IMR-90 (cell line): ENCODE results near the gene CNOT2. TPM values are rescaled to one million over a fixed set of nuclear protein-coding genes. Genes with fewer than 3 reads are reported as not detected.

Experiments used
- ATAC-seq: fragments of 200-7000 bp; cut with Tn5 transposase; 2 replicates; pipeline ENCODE4 v1.9.1; 2020; ENCODE audit warnings: low read depth, mild to moderate bottlenecking, moderate library complexity
- BruUV-seq: library from RNA; stranded (reverse); fragments of 400-500 nt; replicated peaks from 2 replicates; lab custom pipeline; 2021; lab: Mats Ljungman, UMichigan
- CTCF ChIA-PET: fragments of 300-600 bp; formaldehyde crosslinking; extraction: SDS; loops from one replicate; lab custom pipeline; 2021; ENCODE audit warnings: antibody characterized with exemption; lab: Yijun Ruan, JAX
- POLR2A ChIA-PET: fragments of 300-600 bp; sonication (Branson Sonifier 250); formaldehyde crosslinking; loops from one replicate; lab custom pipeline; 2022; ENCODE audit warnings: antibody characterized with exemption; ENCODE audit not compliant: unreplicated experiment; lab: Charles Lee
- DNase-seq: peaks from one replicate; pipeline ENCODE4 v3.0.0; 2013
- H2AFZ ChIP-seq: replicated peaks from 2 replicates; pipeline ENCODE3; 2013; ENCODE audit warnings: low read length, mild to moderate bottlenecking; ENCODE audit not compliant: poor library complexity
- H2AK5ac ChIP-seq: 2 replicates; pipeline ENCODE4 v1.6.1; 2013; ENCODE audit warnings: low read depth, low read length, inconsistent platforms
- H2AK9ac ChIP-seq: replicated peaks from 2 replicates; pipeline ENCODE3; 2013; ENCODE audit warnings: mild to moderate bottlenecking, low read depth, low read length, moderate library complexity; ENCODE audit not compliant: poor library complexity
- H2BK120ac ChIP-seq: 2 replicates; pipeline ENCODE4 v1.6.1; 2013; ENCODE audit warnings: low read depth, low read length, inconsistent platforms
- H2BK15ac ChIP-seq: 3 replicates; pipeline ENCODE4 v1.6.1; 2013; ENCODE audit warnings: low read depth, low read length, inconsistent platforms
- H2BK20ac ChIP-seq: 2 replicates; pipeline ENCODE4 v1.6.1; 2013; ENCODE audit warnings: low read depth, mild to moderate bottlenecking, inconsistent platforms, low read length, moderate library complexity
- H2BK5ac ChIP-seq: 2 replicates; pipeline ENCODE4 v1.6.1; 2013; ENCODE audit warnings: mild to moderate bottlenecking, low read depth, low read length, inconsistent platforms; ENCODE audit not compliant: poor library complexity, severe bottlenecking
- H3K14ac ChIP-seq: replicated peaks from 2 replicates; pipeline ENCODE4 v1.6.1; 2013; ENCODE audit warnings: low read depth, low read length, inconsistent platforms
- H3K18ac ChIP-seq: 2 replicates; pipeline ENCODE4 v1.6.1; 2013; ENCODE audit warnings: low read depth, low read length, control low read depth
- H3K23ac ChIP-seq: 2 replicates; pipeline ENCODE4 v1.6.1; 2013; ENCODE audit warnings: low read depth, low read length, inconsistent platforms
- H3K27ac ChIP-seq: 2 replicates; pipeline ENCODE4 v1.5.1; 2013; ENCODE audit warnings: mild to moderate bottlenecking, control low read depth, low read length; ENCODE audit not compliant: insufficient read depth
- H3K27me3 ChIP-seq: 2 replicates; pipeline ENCODE4 v1.6.1; 2013; ENCODE audit warnings: low read length; ENCODE audit not compliant: control insufficient read depth, insufficient read depth
- H3K36me3 ChIP-seq: 2 replicates; pipeline ENCODE4 v1.6.1; 2013; ENCODE audit warnings: low read length, mixed read lengths; ENCODE audit not compliant: control insufficient read depth, insufficient read depth
- H3K4ac ChIP-seq: 2 replicates; pipeline ENCODE4 v1.6.1; 2013; ENCODE audit warnings: low read depth, low read length, inconsistent platforms
- H3K4me1 ChIP-seq: 2 replicates; pipeline ENCODE4 v1.6.1; 2013; ENCODE audit warnings: low read length, mixed read lengths; ENCODE audit not compliant: control insufficient read depth, insufficient read depth
- H3K4me2 ChIP-seq: 2 replicates; pipeline ENCODE4 v1.6.1; 2013; ENCODE audit warnings: low read depth, mild to moderate bottlenecking, control low read depth, low read length, moderate library complexity
- H3K4me3 ChIP-seq: 2 replicates; pipeline ENCODE4 v1.5.1; 2013; ENCODE audit warnings: low read depth, mild to moderate bottlenecking, control low read depth, low read length, moderate library complexity; ENCODE audit not compliant: insufficient read depth
- H3K56ac ChIP-seq: 2 replicates; pipeline ENCODE4 v1.6.1; 2013; ENCODE audit warnings: low read length, inconsistent platforms; ENCODE audit not compliant: insufficient read depth; ENCODE audit errors: extremely low read depth
- H3K79me1 ChIP-seq, 2 experiments: 2 replicates each; pipeline ENCODE4 v1.6.1; 2013; ENCODE audit warnings: low read length in 2 of 2, inconsistent platforms in 1 of 2, low read depth in 1 of 2
- H3K9ac ChIP-seq: 2 replicates; pipeline ENCODE4 v1.6.1; 2013; ENCODE audit warnings: low read depth, low read length, control low read depth
- H3K9me1 ChIP-seq: 2 replicates; pipeline ENCODE4 v1.6.1; 2013; ENCODE audit warnings: low read length, inconsistent platforms; ENCODE audit not compliant: insufficient read depth
- H3K9me3 ChIP-seq: 2 replicates; pipeline ENCODE4 v1.6.1; 2013; ENCODE audit warnings: low read length; ENCODE audit not compliant: control insufficient read depth, insufficient read depth
- H4K20me1 ChIP-seq: 2 replicates; pipeline ENCODE4 v1.6.1; 2013; ENCODE audit warnings: low read length, inconsistent platforms; ENCODE audit not compliant: insufficient read depth
- H4K5ac ChIP-seq: 2 replicates; pipeline ENCODE4 v1.6.1; 2013; ENCODE audit warnings: mild to moderate bottlenecking, low read depth, low read length, control low read depth
- H4K8ac ChIP-seq, 2 experiments: 2 replicates each; pipeline ENCODE4 v1.6.1; 2013; ENCODE audit warnings: low read depth in 2 of 2, low read length in 2 of 2, control low read depth in 1 of 2, inconsistent platforms in 1 of 2
- H4K91ac ChIP-seq: 2 replicates; pipeline ENCODE4 v1.6.1; 2013; ENCODE audit warnings: low read depth, low read length, inconsistent platforms; ENCODE audit not compliant: insufficient read depth
- BHLHE40 ChIP-seq: fragments of 150-350 bp; IDR thresholded peaks from 2 replicates; pipeline ENCODE4 v1.6.1; 2016; ENCODE audit warnings: mild to moderate bottlenecking, low read depth, low read length
- CEBPB ChIP-seq: IDR thresholded peaks from 2 replicates; pipeline ENCODE4 v1.6.1; 2012; ENCODE audit warnings: low read depth, low read length, improper control_type of control experiment
- CHD1 ChIP-seq: IDR thresholded peaks from 2 replicates; pipeline ENCODE4 v1.6.1; 2012; ENCODE audit warnings: low read depth, low read length, improper control_type of control experiment
- CTCF ChIP-seq: conservative IDR thresholded peaks from 2 replicates; pipeline ENCODE4 v1.5.1; 2012; ENCODE audit warnings: mild to moderate bottlenecking, low read depth, low read length, improper control_type of control experiment
- ELK1 ChIP-seq: fragments of 150-350 bp; IDR thresholded peaks from 2 replicates; pipeline ENCODE4 v1.6.1; 2016; ENCODE audit warnings: low read depth, mild to moderate bottlenecking, low read length, moderate library complexity, borderline replicate concordance
- MAFK ChIP-seq: IDR thresholded peaks from 2 replicates; pipeline ENCODE4 v1.6.1; 2012; ENCODE audit warnings: low read depth, low read length, improper control_type of control experiment
- MAZ ChIP-seq: IDR thresholded peaks from 2 replicates; pipeline ENCODE4 v1.6.1; 2012; ENCODE audit warnings: low read depth, mild to moderate bottlenecking, low read length, improper control_type of control experiment, moderate library complexity, borderline replicate concordance
- MXI1 ChIP-seq: IDR thresholded peaks from 2 replicates; pipeline ENCODE4 v1.6.1; 2012; ENCODE audit warnings: low read depth, mild to moderate bottlenecking, low read length, moderate library complexity, borderline replicate concordance
- NFE2L2 ChIP-seq: fragments of 150-350 bp; IDR thresholded peaks from 2 replicates; pipeline ENCODE4 v1.6.1; 2016; ENCODE audit warnings: low read depth, mild to moderate bottlenecking, low read length
- POLR2A ChIP-seq: IDR thresholded peaks from 2 replicates; pipeline ENCODE4 v1.6.1; 2012; ENCODE audit warnings: mild to moderate bottlenecking, low read depth, low read length
- RAD21 ChIP-seq: IDR thresholded peaks from 2 replicates; pipeline ENCODE4 v1.6.1; 2012; ENCODE audit warnings: low read length, improper control_type of control experiment
- RCOR1 ChIP-seq: IDR thresholded peaks from 2 replicates; pipeline ENCODE4 v1.6.1; 2012; ENCODE audit warnings: mild to moderate bottlenecking, low read length, improper control_type of control experiment; ENCODE audit not compliant: insufficient replicate concordance
- RFX5 ChIP-seq: IDR thresholded peaks from 2 replicates; pipeline ENCODE4 v1.8.0; 2012; ENCODE audit warnings: low read depth, mild to moderate bottlenecking, low read length, moderate library complexity
- SMC3 ChIP-seq: fragments of 150-350 bp; IDR thresholded peaks from 2 replicates; pipeline ENCODE4 v1.6.1; 2016; ENCODE audit warnings: low read depth, mild to moderate bottlenecking, antibody characterized with exemption, low read length, moderate library complexity
- USF2 ChIP-seq: fragments of 150-350 bp; IDR thresholded peaks from 2 replicates; pipeline ENCODE4 v1.6.1; 2017; ENCODE audit warnings: mild to moderate bottlenecking, antibody characterized with exemption, low read length, low read depth
- WGBS, 2 experiments: methylation state at CpG; one replicate each; pipeline versions ENCODE4 v1.1.5 to v1.1.7; 2013; ENCODE audit warnings: missing lambda C conversion rate in 2 of 2; ENCODE audit not compliant: insufficient read length in 1 of 2; ENCODE audit errors: extremely low coverage in 2 of 2; 5-methylcytosine and 5-hydroxymethylcytosine counted together
- dilution Hi-C: fragments of 300-500 bp; cut with HindIII; formaldehyde crosslinking; loops from one replicate; pipeline ENCODE4 v1.14.3; 2018; ENCODE audit warnings: low sequenced_read_pairs; ENCODE audit not compliant: unreplicated experiment
- in situ Hi-C: fragments of 300-500 bp; cut with MboI; formaldehyde crosslinking; loops from 3 replicates; pipeline ENCODE4 v1.14.3; 2019; ENCODE audit warnings: low sequenced_read_pairs, inconsistent platforms, mixed read lengths
- intact Hi-C: fragments of 100-400 bp; cut with micrococcal nuclease; formaldehyde crosslinking; loops from 2 replicates; pipeline ENCODE4 v1.10.0; 2022
- polyA plus RNA-seq, 3 experiments: library from polyadenylated mRNA; depleted of rRNA; stranded (reverse); fragments of >200 nt; gene quantifications; 2 replicates each; pipeline ENCODE4 v1.2.3, GENCODE V29; 2012; ENCODE audit warnings: low replicate concordance in 1 of 3
- total RNA-seq: library from RNA; depleted of rRNA; stranded (reverse); fragments of >200 nt; gene quantifications from 2 replicates; pipeline ENCODE4 v1.2.3, GENCODE V29; 2012

The CNOT2 gene
- total and polyA plus RNA-seq, 2 of the 4 experiments (the other 2 are of a cell fraction): 63.4 to 159 TPM

- POLR2A ChIA-PET: no interaction called here
- H4K20me1 ChIP-seq: peaks cover 14% of the 10 kb centered on the region
- TF ChIP-seq CHD1 (no peak), MXI1 (no peak), RFX5 (no peak), NFE2L2 (no peak), ELK1 (no peak), MAZ (no peak), SMC3 (no peak), RAD21 (no peak), CEBPB (no peak), USF2 (no peak), RCOR1 (no peak), CTCF (no peak), MAFK (no peak), BHLHE40 (no peak), POLR2A (no peak)
Measured at GRCh38 chr12:70292017-70292776, 49.0 kb downstream of the CNOT2 start.

More at GRCh38 chr12:70292017-70292776, 49.0 kb downstream of the CNOT2 start:
- Histone ChIP-seq H2BK5ac (no peak overlapping the region), H3K23ac (no peak overlapping the region), H3K4me2 (no peak overlapping the region), H2AK9ac (no peak overlapping the region), H3K56ac (no peak overlapping the region), H3K9me1 (0 out of 2 replicates have a peak, but pooled peaks cover 2% of the 10 kb centered on the region), H3K9ac (no peak overlapping the region), H2AFZ (no peak overlapping the region), H2BK20ac (no peak overlapping the region), H3K9me3 (no peaks in the 10 kb centered on the region), H3K36me3 (0 out of 2 replicates have a peak, but pooled peaks cover 4% of the 10 kb centered on the region), H3K27me3 (no peaks in the 10 kb centered on the region), H3K79me1 (peaks cover 14 to 44% of the 10 kb centered on the region in 2 experiments; a peak in 3 of 4 replicates), H3K18ac (no peak overlapping the region), H4K8ac (no peak overlapping the region), H2BK15ac (no peak overlapping the region), H3K27ac (no peak overlapping the region), H4K91ac (no peak overlapping the region), H3K4ac (no peak overlapping the region), H4K5ac (no peak overlapping the region), H2AK5ac (no peak overlapping the region), H3K4me3 (no peak overlapping the region), H3K14ac (no peak overlapping the region), H3K4me1 (no peaks in the 10 kb centered on the region), H2BK120ac (no peak overlapping the region)
- BruUV-seq: no TSS peak
- 88% methylated on average over 1 of the region's 3 CpGs; no CpG with 5 or more reads in 1 of the 2 experiments for WGBS, 2 experiments
- no peak for DNase-seq
- in situ Hi-C loops (no loop called here), dilution Hi-C loops (no loop called here), intact Hi-C loops (no loop called here)
- CTCF ChIA-PET: interaction anchor here (0.7 kb wide), 1 partner anchor 37 kb away, joined by 3 read pairs; no protein-coding TSS in a partner anchor
- no peak for ATAC-seq
